Stimulated activated CD4-positive, alpha-beta T cell treated with anti-CD3 and anti-CD28 coated beads, Interleukin-15, amount 100 ng/mL, for 1 hour (primary cell): Measurements from ENCODE around the gene CYTH3.
"Not testable (repeated sequence)": the region's sequence is repeated elsewhere in the genome, so short reads cannot be mapped to it uniquely, and the experiment has no call there.

Experiments
- DNase-seq, 2 donors: peaks; one replicate each; pipeline ENCODE4 v3.0.0-alpha.2; 2020; ENCODE audit warnings: low read depth in 1 of 2, low spot score in 1 of 2

The CYTH3 gene

GRCh38 chr7:6154542-6155404, 117.7 kb downstream of the CYTH3 start:
- no peak for DNase-seq

- no peak for DNase-seq
Measured at GRCh38 chr7:6153646-6154541, 118.5 kb downstream of the CYTH3 start.

GRCh38 chr7:6151994-6152735, 120.3 kb downstream of the CYTH3 start:
- DNase-seq, result no peak

- DNase-seq, result not testable (repeated sequence)
Measured at GRCh38 chr7:6151527-6151926, 120.9 kb downstream of the CYTH3 start.

GRCh38 chr7:6149996-6150395, 122.4 kb downstream of the CYTH3 start:
- no peak for DNase-seq

- no peak for DNase-seq
Measured at GRCh38 chr7:6148724-6149360, 123.6 kb downstream of the CYTH3 start.

GRCh38 chr7:6147627-6148026, 124.8 kb downstream of the CYTH3 start:
- no peak for DNase-seq

- no peak for DNase-seq
Measured at GRCh38 chr7:6146666-6147065, 125.8 kb downstream of the CYTH3 start.

GRCh38 chr7:6143997-6144396, 128.4 kb downstream of the CYTH3 start:
- no peak for DNase-seq

- DNase-seq, result no peak
Measured at GRCh38 chr7:6142871-6143380, 129.5 kb downstream of the CYTH3 start.

- no peak for DNase-seq
Measured at GRCh38 chr7:6139189-6139996, 133.0 kb downstream of the CYTH3 start.

GRCh38 chr7:6136475-6136874, 135.9 kb downstream of the CYTH3 start:
- no peak for DNase-seq

GRCh38 chr7:6133249-6133648, 139.2 kb downstream of the CYTH3 start:
- no peak for DNase-seq

- DNase-seq, result no peak
Measured at GRCh38 chr7:6130007-6130587, 142.3 kb downstream of the CYTH3 start.

GRCh38 chr7:6128205-6128604, 144.2 kb downstream of the CYTH3 start:
- DNase-seq, result no peak

GRCh38 chr7:6127110-6127490, 145.3 kb downstream of the CYTH3 start:
- no peak for DNase-seq

- DNase-seq, result no peak
Measured at GRCh38 chr7:6123843-6124242, 148.6 kb downstream of the CYTH3 start.

- DNase-seq, result no peak
Measured at GRCh38 chr7:6121141-6121540, 151.3 kb downstream of the CYTH3 start.

GRCh38 chr7:6117533-6117932, 154.9 kb downstream of the CYTH3 start:
- DNase-seq, result no peak

- DNase-seq, result no peak
Measured at GRCh38 chr7:6116211-6116610, 156.2 kb downstream of the CYTH3 start.
